ENCODE data around the gene ZNF524. TPM values are rescaled to one million over a fixed set of nuclear protein-coding genes. Genes with fewer than 3 reads are reported as not detected.
"Not testable (repeated sequence)": the region's sequence is repeated elsewhere in the genome, so short reads cannot be mapped to it uniquely, and the experiment has no call there.

ZNF524 gene
- total RNA-seq, 3 donors from 2014 or later (not counting 1 experiment from before 2014, with no cell fraction given), result 9.2 to 12.6 (median 12.5) TPM

DNA sequence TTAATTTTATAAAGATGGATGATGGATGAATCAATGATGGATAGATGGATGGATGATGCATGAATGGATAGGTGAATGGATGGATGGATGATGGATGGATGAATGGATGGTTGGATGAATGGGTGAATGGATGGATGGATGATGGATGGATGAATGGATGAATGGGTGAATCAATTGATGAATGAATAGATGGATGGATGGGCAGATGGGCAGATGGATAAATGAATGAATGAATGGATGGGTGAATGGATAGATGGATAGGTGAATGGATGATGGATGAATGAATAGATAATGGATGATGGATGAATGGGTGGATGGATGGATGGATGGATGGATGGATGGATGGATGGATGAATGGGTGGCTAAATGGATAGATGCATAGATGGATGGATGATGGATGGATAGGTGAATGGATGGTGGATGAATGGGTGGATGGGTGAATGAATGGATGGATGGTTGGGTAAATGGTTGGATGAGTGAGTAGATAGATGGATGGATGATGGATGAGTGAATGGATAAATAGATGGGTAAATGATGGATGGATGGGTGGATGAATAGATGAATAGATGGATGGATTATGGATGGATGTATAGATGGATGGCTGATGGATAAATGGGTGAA is 32.3 kb upstream of the ZNF524 start:
- Mint-ChIP-seq H3K27ac (no peak overlapping the region), H3K36me3 (no peaks in the 10 kb centered on the region), H3K9me3 (no peaks in the 10 kb centered on the region), H3K4me1 (no peaks in the 10 kb centered on the region), H3K4me3 (no peak overlapping the region), H3K27me3 (ENCODE audit: low read depth in 2 of 2) (peaks cover 0 to 12% of the 10 kb centered on the region in 2 donors)
- intact Hi-C loops (cut with micrococcal nuclease), result no loop called here
- no peak for DNase-seq
- H3K27me3 ChIP-seq (ENCODE audit: control insufficient read depth, insufficient read depth, low read length), result peaks cover 2% of the 10 kb centered on the region
- no peaks in the 10 kb centered on the region for H3K36me3 ChIP-seq (ENCODE audit: control insufficient read depth, insufficient read depth, low read length)
- no peak overlapping the region for H3K4me3 ChIP-seq (ENCODE audit: low read length)
- no peak overlapping the region for H3K27ac ChIP-seq (ENCODE audit: low read length)
- TF ChIP-seq, protein P1, sequence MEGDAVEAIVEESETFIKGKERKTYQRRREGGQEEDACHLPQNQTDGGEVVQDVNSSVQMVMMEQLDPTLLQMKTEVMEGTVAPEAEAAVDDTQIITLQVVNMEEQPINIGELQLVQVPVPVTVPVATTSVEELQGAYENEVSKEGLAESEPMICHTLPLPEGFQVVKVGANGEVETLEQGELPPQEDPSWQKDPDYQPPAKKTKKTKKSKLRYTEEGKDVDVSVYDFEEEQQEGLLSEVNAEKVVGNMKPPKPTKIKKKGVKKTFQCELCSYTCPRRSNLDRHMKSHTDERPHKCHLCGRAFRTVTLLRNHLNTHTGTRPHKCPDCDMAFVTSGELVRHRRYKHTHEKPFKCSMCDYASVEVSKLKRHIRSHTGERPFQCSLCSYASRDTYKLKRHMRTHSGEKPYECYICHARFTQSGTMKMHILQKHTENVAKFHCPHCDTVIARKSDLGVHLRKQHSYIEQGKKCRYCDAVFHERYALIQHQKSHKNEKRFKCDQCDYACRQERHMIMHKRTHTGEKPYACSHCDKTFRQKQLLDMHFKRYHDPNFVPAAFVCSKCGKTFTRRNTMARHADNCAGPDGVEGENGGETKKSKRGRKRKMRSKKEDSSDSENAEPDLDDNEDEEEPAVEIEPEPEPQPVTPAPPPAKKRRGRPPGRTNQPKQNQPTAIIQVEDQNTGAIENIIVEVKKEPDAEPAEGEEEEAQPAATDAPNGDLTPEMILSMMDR (IDR thresholded peaks at IDR 0.05), result no peak
- H3K4me1 ChIP-seq (ENCODE audit: control insufficient read depth, insufficient read depth, low read length), result no peaks in the 10 kb centered on the region
- H3K9me3 ChIP-seq (ENCODE audit: control insufficient read depth, insufficient read depth, low read length), result no peaks in the 10 kb centered on the region
- no peak for ATAC-seq

GRCh38 chr19:55569477-55569876 is 30.6 kb upstream of the ZNF524 start:
- H3K9me3 ChIP-seq (ENCODE audit: control insufficient read depth, insufficient read depth, low read length); H3K4me1 Mint-ChIP-seq; H3K4me3 ChIP-seq (ENCODE audit: low read length); H3K36me3 Mint-ChIP-seq; H3K27ac ChIP-seq (ENCODE audit: low read length); ATAC-seq; H3K9me3 Mint-ChIP-seq; H3K27me3 ChIP-seq (ENCODE audit: control insufficient read depth, insufficient read depth, low read length); H3K4me3 Mint-ChIP-seq; H3K4me1 ChIP-seq (ENCODE audit: control insufficient read depth, insufficient read depth, low read length); intact Hi-C loops (cut with micrococcal nuclease); DNase-seq; H3K27ac Mint-ChIP-seq; H3K36me3 ChIP-seq (ENCODE audit: control insufficient read depth, insufficient read depth, low read length); H3K27me3 Mint-ChIP-seq (ENCODE audit: low read depth in 2 of 2): not testable (repeated sequence)
- WGBS (ENCODE audit: insufficient coverage), result 87% methylated on average over 5 of the region's 5 CpGs

DNA sequence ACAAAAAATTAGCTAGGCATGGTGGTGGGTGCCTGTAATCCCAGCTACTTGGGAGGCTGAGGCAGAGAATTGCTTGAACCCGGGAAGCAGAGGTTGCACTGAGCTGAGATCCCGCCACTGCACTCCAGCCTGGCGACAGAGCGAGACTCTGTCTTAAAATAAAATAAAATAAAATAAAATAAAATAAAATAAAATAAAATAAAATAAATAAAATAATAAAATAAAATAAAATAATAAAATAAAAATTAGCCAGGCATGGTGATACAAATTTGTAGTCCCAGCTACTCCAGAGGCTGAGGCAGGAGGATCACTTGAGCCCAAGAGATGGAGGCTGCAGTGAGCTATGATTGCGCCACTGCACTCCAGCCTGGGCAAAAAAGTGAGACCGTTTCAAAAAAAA is 26.2 kb upstream of the ZNF524 start:
- H3K4me3 Mint-ChIP-seq; H3K4me3 ChIP-seq (ENCODE audit: low read length); H3K9me3 Mint-ChIP-seq; H3K4me1 ChIP-seq (ENCODE audit: control insufficient read depth, insufficient read depth, low read length); H3K27ac Mint-ChIP-seq; H3K4me1 Mint-ChIP-seq; intact Hi-C loops (cut with micrococcal nuclease); H3K36me3 ChIP-seq (ENCODE audit: control insufficient read depth, insufficient read depth, low read length); H3K36me3 Mint-ChIP-seq; H3K27me3 Mint-ChIP-seq (ENCODE audit: low read depth in 2 of 2); H3K27ac ChIP-seq (ENCODE audit: low read length); H3K27me3 ChIP-seq (ENCODE audit: control insufficient read depth, insufficient read depth, low read length); DNase-seq; H3K9me3 ChIP-seq (ENCODE audit: control insufficient read depth, insufficient read depth, low read length); ATAC-seq: not testable (repeated sequence)
- 79% methylated on average over 2 of the region's 6 CpGs for WGBS (ENCODE audit: insufficient coverage)

DNA sequence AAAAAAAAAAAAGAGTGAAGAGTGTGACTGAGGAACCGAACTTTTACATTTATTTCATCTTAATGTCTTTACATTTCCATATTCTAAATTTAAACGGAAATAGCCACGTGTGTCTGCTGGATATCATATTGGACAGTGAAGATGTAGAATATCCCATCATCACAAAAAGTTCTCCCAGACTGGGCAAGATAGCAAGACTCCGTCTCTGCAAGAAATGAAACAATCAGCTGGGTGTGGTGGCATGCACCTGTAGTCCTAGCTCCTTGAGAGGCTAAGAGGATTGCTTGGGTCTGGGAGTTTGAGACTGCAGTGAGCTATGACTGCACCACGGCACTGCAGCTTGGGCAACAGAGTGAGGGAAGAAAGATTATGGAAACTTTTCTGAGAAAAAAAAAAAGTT is 23.3 kb upstream of the ZNF524 start:
- Histone ChIP-seq H3K36me3 (ENCODE audit: control insufficient read depth, insufficient read depth, low read length) (no peaks in the 10 kb centered on the region), H3K27ac (ENCODE audit: low read length) (no peak overlapping the region), H3K9me3 (ENCODE audit: control insufficient read depth, insufficient read depth, low read length) (no peaks in the 10 kb centered on the region), H3K4me1 (ENCODE audit: control insufficient read depth, insufficient read depth, low read length) (peaks cover 20% of the 10 kb centered on the region), H3K4me3 (ENCODE audit: low read length) (no peak overlapping the region), H3K27me3 (ENCODE audit: control insufficient read depth, insufficient read depth, low read length) (no peaks in the 10 kb centered on the region)
- Mint-ChIP-seq H3K4me3 (peak overlapping the region; percentile 62), H3K27ac (no peak overlapping the region), H3K36me3 (no peaks in the 10 kb centered on the region), H3K27me3 (ENCODE audit: low read depth in 2 of 2) (no peaks in the 10 kb centered on the region), H3K4me1 (peaks cover 15 to 21% of the 10 kb centered on the region in 2 donors), H3K9me3 (no peaks in the 10 kb centered on the region)
- no peak for ATAC-seq
- intact Hi-C loops (cut with micrococcal nuclease), result no loop called here
- WGBS (ENCODE audit: insufficient coverage), result 100% methylated on average over 2 of the region's 5 CpGs
- DNase-seq, result no peak
- TF ChIP-seq, protein P1 (IDR thresholded peaks at IDR 0.05), result no peak
